ENCODE results near the gene LRP4.

LRP4 gene

DNA sequence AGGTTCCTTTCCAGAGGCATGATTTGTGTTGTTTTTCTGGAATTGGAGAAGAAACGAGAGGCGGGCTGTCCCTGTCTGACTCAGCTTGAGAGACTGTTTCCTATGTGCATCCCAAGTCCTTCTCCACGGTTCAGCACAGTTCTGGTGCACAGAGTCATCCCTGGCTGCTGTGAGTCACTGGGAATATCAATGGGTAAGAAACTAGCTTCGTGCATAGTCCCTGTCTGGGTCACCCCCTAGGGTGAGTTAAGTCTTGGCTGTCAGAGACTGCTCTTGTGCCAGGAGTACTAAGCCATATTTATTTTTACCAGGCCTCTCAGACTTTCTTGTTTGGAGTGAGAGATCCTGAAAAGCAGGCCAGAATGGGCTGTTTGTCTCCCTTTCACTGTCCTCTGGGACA is 2.4 kb upstream of the LRP4 start:
- DNase-seq: no peak

DNA sequence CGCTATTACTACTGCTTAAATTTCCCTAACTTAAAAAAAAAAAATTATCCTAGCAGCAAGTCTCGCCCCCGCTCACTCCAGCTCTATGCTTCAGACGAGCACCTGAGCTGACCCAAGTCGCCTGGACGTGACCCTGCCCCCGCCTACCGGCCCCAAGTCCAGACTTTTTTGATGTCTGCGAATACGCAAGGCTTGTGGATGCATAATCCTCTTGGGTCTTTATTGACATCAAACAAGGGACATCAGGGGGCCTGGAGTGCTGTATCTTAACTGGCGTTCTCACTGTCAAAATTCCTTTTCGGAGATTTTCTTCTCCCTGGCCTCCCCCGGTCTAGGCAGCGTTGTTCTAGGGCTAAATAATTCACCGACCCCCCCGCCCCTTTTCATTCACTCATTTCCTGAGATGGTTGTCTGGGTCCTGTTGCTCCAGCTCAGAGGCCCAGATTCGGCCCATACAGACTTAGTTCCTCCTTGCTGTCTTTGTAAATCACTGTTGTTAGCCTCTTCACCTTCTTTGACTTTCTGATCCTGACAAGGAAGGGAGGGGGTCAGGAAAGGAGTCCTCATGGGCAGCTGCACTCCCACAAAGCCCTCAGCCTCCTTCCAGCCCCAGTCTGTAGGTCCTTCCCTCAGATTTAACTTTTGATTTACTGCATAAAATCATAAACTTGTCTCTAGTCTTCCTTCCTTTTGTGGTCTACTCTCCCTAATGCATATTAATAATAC is 601 bp upstream of the LRP4 start:
- no peak for DNase-seq

DNA sequence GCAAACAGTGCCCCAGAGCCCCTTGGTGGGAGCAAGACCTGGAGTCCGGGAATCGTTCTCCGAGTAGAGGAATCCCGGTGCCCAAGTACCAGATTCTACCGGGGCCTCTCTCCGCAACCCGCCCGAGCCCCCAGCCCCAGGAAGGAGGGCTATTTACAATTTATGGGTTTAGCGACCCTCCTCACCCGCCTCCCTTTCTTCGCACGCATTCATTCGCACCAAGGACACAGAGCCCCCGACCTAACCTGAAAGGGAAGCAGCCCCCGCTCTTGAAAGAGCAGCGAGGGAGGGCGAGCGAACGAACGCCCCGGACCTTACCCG is 628 bp downstream of the LRP4 start:
- DNase-seq: peak; percentile 5

DNA sequence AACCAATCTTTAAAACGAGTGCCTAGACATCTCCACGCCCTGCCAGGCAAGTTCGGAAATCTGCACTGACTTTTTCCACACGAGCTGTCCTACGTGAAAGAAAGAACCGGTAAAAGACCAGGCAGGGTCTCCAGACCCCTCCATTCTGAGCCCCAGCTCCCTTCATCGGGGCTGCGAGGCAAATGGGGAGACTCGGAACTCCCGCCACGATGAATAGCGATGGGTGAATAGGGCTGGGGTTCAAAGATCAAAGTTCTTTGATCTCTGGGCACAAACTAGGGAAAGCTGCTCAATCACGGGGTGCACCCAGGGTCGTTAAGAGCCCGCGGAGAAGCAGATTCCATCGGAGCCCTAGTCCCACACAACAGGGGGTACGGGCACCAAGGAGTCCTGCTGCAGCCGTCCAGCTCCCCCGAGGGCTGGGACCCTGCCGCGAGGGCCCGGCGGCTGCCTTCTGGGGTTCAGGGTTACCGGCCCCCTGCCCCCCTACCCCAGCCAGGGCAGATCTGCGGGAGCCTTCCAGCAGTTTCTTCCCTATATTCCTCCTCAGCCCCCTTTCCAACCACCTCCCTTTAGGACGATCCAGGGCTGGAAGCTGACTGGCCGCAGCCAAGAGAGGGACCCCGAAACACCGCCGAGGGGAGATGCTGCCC is 1.1 kb downstream of the LRP4 start:
- peak; percentile 10 for DNase-seq

DNA sequence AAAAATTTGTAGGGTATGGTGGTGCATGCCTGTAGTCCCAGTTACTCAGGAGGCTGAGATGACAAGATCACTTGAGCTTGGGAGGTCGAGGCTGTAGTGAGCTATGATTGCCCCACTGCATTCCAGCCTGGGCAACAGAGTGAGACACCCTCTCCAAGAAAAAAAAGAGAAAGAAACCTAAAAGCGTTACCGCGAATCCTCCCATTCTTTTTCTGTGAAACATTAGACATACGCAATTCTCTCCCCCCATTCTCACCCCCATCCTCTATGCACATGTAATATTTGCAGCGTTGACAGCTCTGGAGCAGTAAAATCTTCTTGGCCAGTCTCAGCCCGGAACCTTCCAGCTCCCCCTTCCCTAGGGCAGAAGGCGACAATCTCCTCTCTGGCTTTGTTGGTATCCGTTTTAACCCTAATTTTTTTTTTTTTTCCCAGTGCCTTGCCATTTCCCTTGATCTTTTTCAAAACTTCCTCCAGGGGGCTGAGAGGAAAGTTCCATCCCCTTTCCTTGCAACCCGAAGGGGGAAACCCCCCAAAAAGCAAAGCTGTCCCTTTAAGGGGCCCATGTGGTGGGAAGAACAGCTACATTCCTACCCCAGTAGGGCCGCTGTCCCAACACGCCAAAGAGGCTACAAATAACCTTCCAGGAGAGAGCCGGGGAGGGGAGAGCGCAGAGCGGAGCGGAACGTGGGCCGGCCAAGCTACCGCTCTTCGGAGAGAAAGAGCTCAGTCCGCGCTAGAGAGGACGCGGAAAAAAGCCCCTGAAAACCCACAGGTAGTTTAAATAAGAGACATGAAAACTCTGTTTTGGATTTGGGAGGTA is 1.9 kb downstream of the LRP4 start:
- DNase-seq: peak; percentile 52

DNA sequence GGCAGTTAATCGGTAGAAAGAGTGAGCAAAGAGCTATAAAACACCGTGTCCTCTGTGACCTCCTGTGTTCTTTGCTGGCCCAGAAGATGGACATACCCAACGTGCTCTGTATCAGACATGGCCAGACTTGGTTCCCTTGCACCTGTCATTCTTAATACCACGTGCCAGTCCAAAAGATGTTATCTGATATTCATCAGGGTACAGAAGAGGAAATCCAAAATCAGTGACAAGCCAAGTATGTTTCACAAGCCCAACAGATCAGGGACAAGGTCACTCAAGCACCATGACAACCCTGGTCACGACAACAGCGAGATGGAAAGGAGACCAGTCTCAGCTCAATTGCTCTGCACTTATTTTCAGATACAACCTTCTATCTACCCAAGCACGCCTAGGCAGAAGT is 3.4 kb downstream of the LRP4 start:
- DNase-seq: no peak

DNA sequence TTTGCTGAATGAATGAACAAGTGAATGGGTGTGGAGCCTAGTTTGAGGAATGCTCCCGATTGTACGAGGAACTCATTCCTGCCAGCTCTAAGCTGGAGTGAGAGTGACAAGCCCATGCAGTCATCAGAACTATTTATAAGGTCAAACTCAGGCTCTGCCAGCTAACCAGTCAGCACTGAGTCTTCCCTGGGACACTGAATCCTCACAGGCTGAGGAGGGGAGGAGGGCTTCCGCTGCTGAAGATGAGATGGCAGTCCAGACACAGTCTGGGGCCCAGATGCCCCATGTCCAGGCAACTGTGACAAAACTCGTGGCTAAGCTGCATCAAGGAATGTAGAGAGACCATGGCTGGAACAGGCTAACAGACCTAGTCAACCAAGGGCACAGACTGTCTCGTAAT is 4.0 kb downstream of the LRP4 start:
- DNase-seq: no peak

DNA sequence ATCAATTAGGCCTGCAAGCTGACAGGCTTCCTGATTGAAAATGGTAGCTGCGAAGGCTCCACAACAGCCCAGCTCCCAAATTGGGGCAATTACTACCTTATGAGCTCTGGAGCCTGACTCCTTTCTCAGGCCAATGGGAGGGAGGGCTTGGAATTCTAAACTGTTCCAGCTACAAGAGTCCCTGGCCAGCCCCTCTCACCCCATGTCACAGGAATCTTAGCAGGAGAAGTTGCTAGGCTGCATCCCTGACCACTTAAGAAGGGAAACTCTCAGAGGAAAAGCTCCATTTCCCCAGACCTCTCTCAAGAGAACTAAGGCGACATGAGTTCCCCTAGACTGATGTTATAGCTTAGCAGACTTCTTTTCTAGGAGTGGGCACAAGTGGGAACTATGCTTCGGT is 4.9 kb downstream of the LRP4 start:
- no peak for DNase-seq

DNA sequence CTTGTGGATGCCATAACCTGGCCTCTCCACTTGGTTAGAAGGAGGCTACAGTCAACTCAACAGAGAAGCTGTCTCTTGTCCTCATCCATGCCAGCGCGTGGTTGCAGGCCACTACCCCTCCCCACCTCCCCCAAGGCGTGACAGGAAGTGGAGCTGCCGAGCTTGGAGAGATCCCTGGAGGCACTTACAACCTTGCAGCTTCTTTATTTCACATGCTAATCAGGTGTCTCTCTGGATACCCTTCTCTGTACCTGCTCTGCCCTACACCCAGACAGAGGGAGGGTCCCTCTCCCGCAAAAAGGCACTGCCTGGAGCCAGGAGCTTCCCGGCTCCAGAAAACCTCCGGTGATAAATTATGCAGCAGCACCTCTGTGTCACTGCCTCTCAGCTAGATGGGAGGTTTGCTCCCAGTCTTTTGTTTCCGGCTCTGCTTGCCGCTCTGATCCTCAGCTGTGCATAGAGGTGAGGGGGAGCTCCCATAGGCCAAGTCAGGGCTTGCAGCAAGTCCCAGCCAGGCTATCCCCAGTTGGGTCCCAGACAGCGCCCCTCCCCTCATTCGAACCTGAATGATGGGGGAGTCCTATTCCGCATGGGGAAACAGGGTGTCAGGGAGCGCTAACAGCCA is 5.7 kb downstream of the LRP4 start:
- DNase-seq: no peak

DNA sequence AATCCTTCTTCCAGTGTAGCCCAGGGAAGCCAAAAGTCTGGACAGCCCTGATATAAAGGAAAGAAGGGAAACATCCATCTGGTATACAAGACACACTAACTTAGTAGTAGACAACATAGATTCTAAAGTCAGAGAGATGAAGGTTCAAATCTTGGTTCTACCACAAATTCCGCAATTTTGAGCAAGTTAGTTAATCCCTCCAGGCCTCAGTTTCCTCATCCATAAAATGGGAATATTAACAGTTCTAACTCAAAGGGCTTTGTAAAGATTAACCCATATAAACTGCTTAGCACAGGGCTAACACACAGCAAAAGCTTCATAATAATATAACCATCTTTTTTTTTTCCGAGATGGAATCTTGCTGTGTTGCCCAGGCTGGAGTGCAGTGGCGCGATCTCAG is 10.7 kb downstream of the LRP4 start:
- no peak for DNase-seq

DNA sequence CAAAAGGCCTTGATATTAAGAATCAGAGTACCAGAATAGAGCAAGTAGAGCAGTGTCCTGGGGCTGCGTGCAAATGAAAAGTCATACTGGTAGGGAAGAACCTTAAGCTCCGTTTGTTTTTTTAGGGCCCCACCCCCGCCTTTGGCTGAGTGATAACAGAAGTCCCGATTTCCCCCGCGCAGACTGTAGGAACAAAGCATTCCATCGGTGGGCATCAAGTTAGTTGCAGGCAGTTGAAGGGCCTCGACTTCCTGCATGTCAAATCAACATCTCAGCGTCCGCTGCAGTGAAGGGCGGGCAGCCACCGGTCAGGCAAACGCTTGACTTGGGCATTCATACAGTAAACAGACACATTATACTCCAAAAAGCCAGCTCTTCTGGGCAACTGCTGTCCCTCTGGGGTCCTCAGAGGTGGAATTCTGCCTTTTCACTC is 11.7 kb downstream of the LRP4 start:
- DNase-seq: no peak

DNA sequence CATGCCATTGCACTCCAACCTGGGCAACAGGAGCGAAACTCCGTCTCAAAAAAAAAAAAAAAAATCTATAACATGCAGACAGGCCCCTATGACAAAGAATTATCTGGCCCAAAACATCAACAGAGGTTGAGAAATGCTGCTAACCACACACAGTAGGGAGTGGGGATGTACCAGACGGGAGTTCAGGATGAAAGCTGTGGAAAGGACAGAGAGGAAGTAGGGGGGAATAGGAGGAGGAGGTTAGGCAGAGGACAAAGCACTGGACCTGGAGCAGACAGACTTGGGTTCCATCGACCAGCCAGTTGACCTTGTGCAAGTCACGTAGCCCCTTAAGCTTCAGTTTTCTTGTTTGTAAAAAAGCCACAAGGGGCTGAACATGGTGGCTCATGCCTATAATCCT is 12.5 kb downstream of the LRP4 start:
- DNase-seq: no peak

DNA sequence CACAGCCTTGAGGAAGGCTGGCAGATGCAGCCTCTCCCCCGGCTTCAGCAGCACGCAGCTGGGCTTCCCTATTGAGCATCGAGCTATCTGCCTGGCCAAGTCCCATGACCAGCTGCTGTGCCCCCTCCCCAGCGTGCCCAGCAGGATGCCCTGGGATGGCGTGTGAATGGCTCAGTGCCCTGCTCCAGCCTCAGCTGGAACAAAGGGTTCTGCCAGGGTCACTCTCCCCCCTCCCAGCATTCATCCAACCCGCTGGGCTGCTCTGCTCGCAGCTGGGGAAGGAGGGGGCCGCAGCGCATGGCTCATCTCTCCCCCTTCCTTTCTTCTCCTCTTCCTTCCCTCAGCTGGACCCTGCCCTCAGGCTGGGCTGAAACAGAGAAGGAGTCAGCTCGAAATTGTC is 14.5 kb downstream of the LRP4 start:
- DNase-seq: no peak

DNA sequence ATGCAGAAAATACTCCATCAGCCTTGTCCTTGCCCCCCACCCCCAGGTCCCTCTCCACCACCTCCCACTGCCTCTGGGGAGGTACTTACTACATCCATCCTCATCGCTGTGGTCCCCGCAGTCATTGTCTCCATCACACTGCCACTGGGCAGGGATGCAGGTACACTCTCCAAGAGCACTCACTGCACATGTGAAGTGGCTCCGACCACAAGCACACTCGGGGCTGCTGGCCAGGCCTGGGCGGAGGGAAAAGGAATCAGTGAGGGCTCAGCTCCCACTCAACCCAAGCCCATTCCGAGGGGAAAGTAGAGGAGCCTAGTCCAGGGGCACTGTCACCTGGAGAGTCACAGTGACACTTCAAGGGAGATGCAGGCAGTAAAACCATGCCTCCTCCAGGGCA is 15.7 kb downstream of the LRP4 start:
- no peak for DNase-seq

DNA sequence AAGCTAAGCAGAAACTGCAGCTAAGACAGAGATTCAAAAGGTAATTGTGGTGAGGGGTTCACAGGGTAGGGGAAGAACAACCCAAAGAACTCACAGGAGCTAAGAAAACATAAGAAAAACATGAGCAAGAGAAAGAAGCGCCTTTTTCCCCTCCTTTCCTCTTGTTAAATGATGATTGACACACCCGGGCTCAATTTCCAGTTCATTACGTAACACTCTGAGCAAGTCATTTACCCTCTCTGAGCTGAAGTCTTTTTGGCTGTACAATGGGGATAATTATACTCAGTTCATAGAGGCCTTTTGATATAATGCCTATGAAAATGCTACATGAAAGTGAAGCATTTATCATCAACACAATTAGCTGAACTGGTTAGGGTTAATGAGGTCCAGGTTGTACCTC is 17.2 kb downstream of the LRP4 start:
- DNase-seq: no peak

DNA sequence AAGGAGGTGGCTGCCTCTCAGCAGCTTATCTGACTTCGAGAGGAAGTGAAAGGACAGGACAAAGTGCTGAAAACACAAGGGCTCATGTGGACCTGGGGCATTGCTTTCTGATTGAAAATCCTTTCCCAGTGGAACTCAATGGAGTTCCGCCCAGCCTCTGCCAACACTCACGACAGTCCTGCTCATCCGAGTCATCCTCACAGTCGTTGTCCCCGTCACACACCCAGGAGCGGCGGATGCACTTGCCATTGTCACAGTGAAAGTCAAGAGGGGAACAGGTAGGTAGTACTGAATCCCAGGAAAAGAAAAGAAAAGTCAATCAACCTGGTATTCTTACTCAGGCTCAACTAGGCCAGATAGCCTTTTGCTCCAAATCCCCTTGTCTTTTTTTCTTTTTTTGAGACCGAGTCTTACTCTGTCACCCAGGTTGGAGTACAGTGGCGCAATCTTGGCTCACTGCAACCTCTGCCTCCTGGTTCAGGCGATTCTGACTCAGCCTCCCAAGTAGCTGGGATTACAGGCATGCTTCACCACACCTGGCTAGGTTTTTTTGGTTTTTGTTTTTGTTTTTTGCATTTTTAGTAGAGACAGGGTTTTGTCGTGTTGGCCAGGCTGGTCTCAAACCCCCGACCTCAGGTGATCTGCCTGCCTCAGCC is 18.1 kb downstream of the LRP4 start:
- no peak for DNase-seq

DNA sequence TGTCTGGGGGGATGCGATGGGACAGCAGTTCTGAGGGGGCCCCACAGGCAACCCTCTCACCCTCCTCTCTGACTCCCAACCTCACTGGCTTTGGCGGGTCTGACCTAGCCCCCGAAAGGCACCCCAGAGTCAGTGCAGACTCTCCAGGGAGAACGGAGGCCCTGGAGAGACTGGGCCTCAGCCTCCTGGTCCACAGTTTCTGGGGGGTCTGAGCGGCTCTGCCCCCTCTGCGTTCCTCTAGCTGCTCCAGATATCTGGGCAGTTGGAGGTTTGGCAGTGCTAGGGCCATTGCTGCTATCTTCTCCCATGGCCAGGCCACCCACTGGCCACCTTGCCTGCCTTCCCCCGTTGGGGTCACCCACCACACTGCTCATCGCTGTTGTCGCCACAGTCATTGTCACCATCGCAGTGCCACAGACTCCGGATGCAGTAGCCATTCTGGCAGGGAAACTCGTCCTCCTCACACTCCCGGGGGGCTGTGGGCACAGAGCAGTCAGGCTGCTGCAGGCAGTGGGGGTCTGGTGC is 18.8 kb downstream of the LRP4 start:
- DNase-seq: no peak

DNA sequence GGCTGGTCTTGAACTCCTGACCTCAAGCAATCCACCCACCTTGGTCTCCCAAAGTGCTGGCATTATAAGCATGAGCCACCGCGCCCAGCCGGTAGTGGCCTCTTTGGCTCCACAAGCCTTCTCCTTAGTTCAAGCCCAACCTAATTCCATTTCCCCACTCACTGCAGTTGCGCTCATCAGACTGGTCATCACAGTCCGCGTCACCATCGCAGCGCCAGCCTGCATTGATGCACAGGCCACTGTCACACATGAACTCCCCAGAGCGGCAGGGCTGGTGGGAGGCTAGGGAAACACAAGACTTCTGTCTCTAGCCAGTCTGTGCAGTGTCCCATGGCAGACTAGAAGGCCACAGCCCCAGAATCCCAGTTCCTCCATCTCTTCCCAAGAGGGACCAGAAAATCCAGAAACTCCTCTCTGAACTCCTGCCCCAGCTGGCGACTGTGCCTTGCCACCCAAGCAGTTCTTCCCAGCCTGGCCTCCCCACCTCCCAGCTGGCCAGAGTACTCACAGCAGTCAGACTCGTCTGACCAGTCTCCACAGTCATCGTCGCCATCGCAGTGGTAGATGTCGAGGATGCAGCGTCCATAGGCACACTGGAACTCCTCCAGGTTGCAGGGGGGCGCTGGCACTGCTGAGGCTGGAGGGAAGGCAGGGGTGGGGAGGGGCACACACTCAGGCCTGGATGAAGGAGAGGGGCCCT is 19.8 kb downstream of the LRP4 start:
- DNase-seq: no peak

DNA sequence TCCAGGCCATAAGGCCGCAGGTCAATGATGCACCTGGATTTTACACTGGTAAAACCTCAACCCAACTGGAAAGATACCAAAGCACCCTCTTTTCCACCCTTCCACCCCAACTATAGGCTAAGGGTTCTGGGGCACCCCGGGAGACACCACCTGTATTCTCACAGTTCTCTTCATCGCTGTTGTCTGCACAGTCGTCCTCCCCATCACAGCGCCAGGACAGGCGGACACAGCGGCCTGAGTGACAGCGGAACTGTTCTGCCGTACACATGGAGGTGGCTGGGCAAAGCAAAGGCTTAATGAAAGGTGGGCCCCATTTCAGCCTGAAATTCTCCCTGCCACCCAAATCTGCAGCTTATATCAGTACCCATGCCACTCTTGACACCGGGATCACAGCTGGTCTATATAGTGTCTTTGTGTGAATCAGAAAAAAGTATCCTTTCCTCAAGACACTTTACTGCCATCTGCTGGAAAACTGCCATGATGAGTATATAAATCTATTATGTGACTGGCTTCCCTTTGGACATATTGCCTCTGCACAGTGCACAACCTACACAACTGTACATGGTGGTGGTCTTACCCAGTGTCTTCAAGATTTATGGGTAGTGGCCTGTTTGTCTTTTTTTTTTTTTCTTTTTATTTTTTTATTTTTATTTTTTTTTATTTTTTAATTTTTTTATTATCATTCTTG is 21.5 kb downstream of the LRP4 start:
- DNase-seq: peak; percentile 9

DNA sequence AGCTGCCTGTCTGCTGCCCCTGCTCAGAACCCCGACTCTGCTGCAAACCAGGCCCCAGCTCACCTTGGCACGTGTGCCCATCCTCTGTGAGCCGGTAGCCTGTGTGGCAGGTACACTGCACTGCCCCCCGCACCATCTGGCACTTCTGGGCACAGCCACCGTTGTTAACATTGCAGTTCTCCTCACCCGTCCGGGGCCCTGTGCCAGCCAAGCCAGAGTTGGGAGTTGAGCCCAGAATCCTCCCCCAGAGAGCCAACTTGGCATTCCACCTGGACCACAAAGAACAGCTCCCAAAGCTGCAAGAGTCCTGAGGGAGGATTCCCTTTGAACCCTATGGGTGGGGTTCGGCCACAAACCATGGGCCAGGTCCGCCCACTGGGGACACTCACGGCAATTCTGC is 22.5 kb downstream of the LRP4 start:
- no peak for DNase-seq

DNA sequence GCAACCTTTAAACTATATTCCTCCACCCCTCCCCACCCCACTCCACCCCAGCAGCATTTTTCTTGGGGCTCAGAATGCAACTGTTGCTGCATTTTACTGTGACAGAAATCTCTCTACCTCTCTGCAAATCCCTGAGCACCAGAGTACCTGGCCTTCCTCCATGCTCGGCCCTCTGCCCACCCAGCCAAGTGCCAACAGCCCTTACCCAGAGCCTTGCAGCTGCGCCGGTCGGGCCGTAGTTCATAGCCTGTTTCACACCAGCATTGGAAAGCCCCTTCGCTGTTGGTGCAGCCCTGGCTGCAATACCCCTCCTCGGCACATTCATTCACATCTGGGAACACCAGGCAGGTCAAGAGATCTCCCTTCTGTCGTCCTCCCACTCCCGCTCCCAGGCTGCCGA is 23.4 kb downstream of the LRP4 start:
- DNase-seq: no peak

DNA sequence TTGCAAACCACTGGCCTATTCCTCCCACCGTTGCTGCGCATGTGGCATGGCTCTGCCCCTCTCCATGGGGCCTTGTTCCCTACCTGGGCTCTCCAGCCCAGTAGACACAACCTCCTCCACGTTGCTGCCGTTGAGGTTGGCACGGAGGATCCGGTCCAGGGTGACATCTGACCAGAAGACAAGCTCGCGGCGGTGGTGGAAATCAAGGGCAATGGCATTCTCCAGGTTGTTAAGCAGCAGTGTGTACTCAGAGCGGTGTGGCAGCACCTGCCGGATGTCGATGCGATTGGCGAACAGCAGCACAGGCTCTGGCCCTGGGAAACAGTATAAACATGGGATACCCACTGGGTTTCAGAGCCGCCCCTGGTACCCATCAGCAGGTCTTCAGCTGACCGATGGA is 23.8 kb downstream of the LRP4 start:
- DNase-seq: no peak

All from stimulated activated CD4-positive, alpha-beta T cell treated with anti-CD3 and anti-CD28 coated beads, Interleukin-15, amount 100 ng/mL, for 24 hours (primary cell).